Neural progenitor cell (in vitro differentiated cells): Measurements from ENCODE around the gene SRPX2. TPM values are rescaled to one million over a fixed set of nuclear protein-coding genes. Genes with fewer than 3 reads are reported as not detected.

Experiments used
- DNase-seq: peaks from one replicate; pipeline ENCODE4 v3.0.0-alpha.2; 2016; ENCODE audit warnings: low spot score
- H2AFZ ChIP-seq: fragments of 200-600 bp; sonication (generic); replicated peaks from 2 replicates; pipeline ENCODE4 v1.6.1; 2016; ENCODE audit warnings: antibody characterized with exemption
- H3F3A ChIP-seq: fragments of 200-600 bp; sonication (generic); 2 replicates; pipeline ENCODE4 v1.6.1; 2016; ENCODE audit warnings: antibody characterized with exemption, low read depth
- H3K27ac ChIP-seq: fragments of 200-600 bp; sonication (generic); 2 replicates; pipeline ENCODE4 v1.5.1; 2016; ENCODE audit warnings: mild to moderate bottlenecking
- H3K27me3 ChIP-seq: fragments of 200-600 bp; sonication (generic); 2 replicates; pipeline ENCODE4 v1.6.1; 2016; ENCODE audit warnings: mild to moderate bottlenecking, moderate library complexity
- H3K36me3 ChIP-seq: fragments of 200-600 bp; sonication (generic); 2 replicates; pipeline ENCODE4 v1.5.1; 2016
- H3K4me1 ChIP-seq: fragments of 200-600 bp; sonication (generic); 2 replicates; pipeline ENCODE4 v1.6.1; 2016; ENCODE audit warnings: mixed run types
- H3K4me2 ChIP-seq: fragments of 200-600 bp; sonication (generic); 2 replicates; pipeline ENCODE4 v1.6.1; 2016
- H3K4me3 ChIP-seq: fragments of 200-600 bp; sonication (generic); 2 replicates; pipeline ENCODE4 v1.5.1; 2016
- H3K79me2 ChIP-seq: fragments of 200-600 bp; sonication (generic); 2 replicates; pipeline ENCODE4 v1.6.1; 2016; ENCODE audit warnings: low read depth
- H3K9ac ChIP-seq: fragments of 200-600 bp; sonication (generic); 2 replicates; pipeline ENCODE4 v1.6.1; 2016
- H3K9me3 ChIP-seq: fragments of 200-600 bp; sonication (generic); 2 replicates; pipeline ENCODE4 v1.5.1; 2016; ENCODE audit warnings: low read depth
- H4K20me1 ChIP-seq: fragments of 200-600 bp; sonication (generic); 2 replicates; pipeline ENCODE4 v1.6.1; 2016; ENCODE audit warnings: low read depth
- H3K27ac Mint-ChIP-seq: 3 replicates; pipeline ENCODE4 v1.8.0; 2021; ENCODE audit warnings: mixed read lengths
- H3K27me3 Mint-ChIP-seq: 2 replicates; pipeline ENCODE4 v1.8.0; 2022; ENCODE audit warnings: low read depth, mild to moderate bottlenecking, inconsistent platforms, moderate library complexity, mixed read lengths; ENCODE audit not compliant: insufficient read depth
- H3K36me3 Mint-ChIP-seq: 3 replicates; pipeline ENCODE4 v1.8.0; 2021; ENCODE audit warnings: mixed read lengths
- H3K4me1 Mint-ChIP-seq: 3 replicates; pipeline ENCODE4 v1.8.0; 2021; ENCODE audit warnings: mixed read lengths
- H3K4me3 Mint-ChIP-seq: 3 replicates; pipeline ENCODE4 v1.8.0; 2021; ENCODE audit warnings: mild to moderate bottlenecking, moderate library complexity, mixed read lengths
- H3K9me3 Mint-ChIP-seq: 3 replicates; pipeline ENCODE4 v1.8.0; 2020; ENCODE audit warnings: mixed read lengths
- CTCF ChIP-seq: fragments of 200-600 bp; sonication (generic); IDR thresholded peaks from 2 replicates; pipeline ENCODE4 v1.5.1; 2017; ENCODE audit warnings: antibody characterized with exemption, mild to moderate bottlenecking
- EZH2 ChIP-seq: fragments of 200-600 bp; sonication (generic); IDR thresholded peaks from 2 replicates; pipeline ENCODE4 v1.6.1; 2017; ENCODE audit warnings: antibody characterized with exemption, mild to moderate bottlenecking, moderate library complexity
- EZH2phosphoT487 ChIP-seq: fragments of 200-600 bp; sonication (generic); IDR thresholded peaks from 2 replicates; pipeline ENCODE4 v1.6.1; 2017; ENCODE audit warnings: antibody characterized with exemption
- total RNA-seq: library from RNA; depleted of rRNA; stranded (reverse); fragments of >200 nt; gene quantifications from 2 replicates; pipeline ENCODE4 v1.2.3, GENCODE V29; 2015; ENCODE audit warnings: low replicate concordance

The SRPX2 gene
- total RNA-seq, 1 donor from 2014 or later, result 0.11 TPM

GRCh38 chrX:100636321-100636991, 7.5 kb upstream of the SRPX2 start, which contains the start of gene TSPAN6:
TSS of gene TSPAN6 (minus strand) at chrX:100636806. CDS start at chrX:100636694, 112 bp downstream.
- peak; percentile 87 for DNase-seq
- Histone ChIP-seq H3F3A (no peaks in the 10 kb centered on the region), H3K27ac (peak within 1 kb of the TSS; percentile 87), H3K4me3 (peak within 1 kb of the TSS; percentile 73), H3K4me1 (peaks cover 6% of the 10 kb centered on the region), H3K4me2 (peak within 1 kb of the TSS; percentile 84), H3K36me3 (peaks cover 14% of the 10 kb centered on the region), H3K27me3 (no peaks in the 10 kb centered on the region), H4K20me1 (no peaks in the 10 kb centered on the region), H3K9ac (peak within 1 kb of the TSS; percentile 88), H3K79me2 (peaks cover 20% of the 10 kb centered on the region), H3K9me3 (peaks cover 3% of the 10 kb centered on the region), H2AFZ (peak within 1 kb of the TSS; percentile 72)
- peaks cover 2% of the 10 kb centered on the region for H3K27me3 Mint-ChIP-seq
- H3K36me3 Mint-ChIP-seq, result peaks cover 7% of the 10 kb centered on the region
- peaks cover 13% of the 10 kb centered on the region for H3K4me1 Mint-ChIP-seq
- peak within 1 kb of the TSS; percentile 98 for H3K27ac Mint-ChIP-seq
- H3K9me3 Mint-ChIP-seq, result peaks cover 2% of the 10 kb centered on the region
- H3K4me3 Mint-ChIP-seq, result peak within 1 kb of the TSS; percentile 92
- TF ChIP-seq EZH2 (no peak), CTCF (peak; percentile 61)

DNA sequence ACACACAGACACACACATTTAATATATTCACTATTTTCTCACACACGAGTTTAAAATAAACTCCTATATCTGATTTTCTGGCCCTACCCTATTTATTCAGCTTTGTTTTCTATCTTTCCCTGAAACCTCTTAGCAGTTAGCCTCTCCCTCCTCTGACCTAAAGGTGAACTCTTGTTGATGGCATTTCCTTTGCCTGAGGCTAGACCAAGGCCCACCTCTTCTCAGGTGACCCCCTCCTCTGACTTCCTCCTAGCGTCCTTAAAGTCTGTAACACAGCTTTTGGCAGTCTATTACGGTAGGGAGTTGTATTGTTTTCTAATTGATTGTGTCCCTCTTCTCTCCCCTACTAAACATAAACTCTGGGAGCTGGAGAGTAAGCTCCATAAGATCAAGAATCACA, 1.7 kb upstream of the SRPX2 start:
- H3K4me3 Mint-ChIP-seq, result no peak overlapping the region
- Histone ChIP-seq H3K9ac (no peak overlapping the region), H3K27me3 (no peaks in the 10 kb centered on the region), H3K36me3 (no peaks in the 10 kb centered on the region), H2AFZ (no peak overlapping the region), H3K4me3 (no peak overlapping the region), H3F3A (no peaks in the 10 kb centered on the region), H3K9me3 (no peaks in the 10 kb centered on the region), H4K20me1 (no peaks in the 10 kb centered on the region), H3K4me1 (no peaks in the 10 kb centered on the region), H3K4me2 (no peak overlapping the region), H3K27ac (no peak overlapping the region), H3K79me2 (no peaks in the 10 kb centered on the region)
- H3K27ac Mint-ChIP-seq, result no peak overlapping the region
- no peak for TF ChIP-seq EZH2
- no peak for TF ChIP-seq CTCF
- TF ChIP-seq EZH2phosphoT487, result no peak
- peaks cover 2% of the 10 kb centered on the region for H3K9me3 Mint-ChIP-seq
- no peak for DNase-seq
- H3K4me1 Mint-ChIP-seq, result peaks cover 8% of the 10 kb centered on the region
- peaks cover 2% of the 10 kb centered on the region for H3K27me3 Mint-ChIP-seq
- H3K36me3 Mint-ChIP-seq, result no peaks in the 10 kb centered on the region

GRCh38 chrX:100643212-100643611, 787 bp upstream of the SRPX2 start:
- Mint-ChIP-seq H3K4me3 (no peak overlapping the region), H3K27ac (no peak overlapping the region), H3K9me3 (peaks cover 2% of the 10 kb centered on the region), H3K4me1 (peaks cover 13% of the 10 kb centered on the region), H3K27me3 (peaks cover 2% of the 10 kb centered on the region), H3K36me3 (no peaks in the 10 kb centered on the region)
- Histone ChIP-seq H3K27me3 (no peaks in the 10 kb centered on the region), H4K20me1 (no peaks in the 10 kb centered on the region), H3K9me3 (no peaks in the 10 kb centered on the region), H3K36me3 (no peaks in the 10 kb centered on the region), H3K9ac (no peak overlapping the region), H3K4me1 (no peaks in the 10 kb centered on the region), H3K4me3 (no peak overlapping the region), H3K27ac (no peak overlapping the region), H3K79me2 (no peaks in the 10 kb centered on the region), H2AFZ (no peak overlapping the region), H3F3A (no peaks in the 10 kb centered on the region), H3K4me2 (no peak overlapping the region)
- TF ChIP-seq EZH2phosphoT487 (no peak), EZH2 (no peak), CTCF (no peak)
- no peak for DNase-seq
